Gastrocnemius medialis (tissue), 4 donors: Measurements from ENCODE around the gene E2F1.

Source experiments
- CTCF ChIP-seq, 5 experiments: fragments of 450-650 bp in 3 of 5; fragments of 200-600 bp in 2 of 5; sonication (generic) in 2 of 5; IDR thresholded peaks in 4 of 5; conservative IDR thresholded peaks in 1 of 5; 1 replicate in 4 of 5; 2 replicates in 1 of 5; pipeline ENCODE4 v1.5.1; 2016 to 2019; ENCODE audit warnings: antibody characterized with exemption in 5 of 5, mild to moderate bottlenecking in 3 of 5, moderate library complexity in 3 of 5
- POLR2A ChIP-seq, 2 donors: fragments of 450-650 bp; IDR thresholded peaks; one replicate each; pipeline ENCODE4 v1.6.1; 2017; ENCODE audit warnings: antibody characterized with exemption in 2 of 2, mild to moderate bottlenecking in 2 of 2, moderate library complexity in 2 of 2

DNA sequence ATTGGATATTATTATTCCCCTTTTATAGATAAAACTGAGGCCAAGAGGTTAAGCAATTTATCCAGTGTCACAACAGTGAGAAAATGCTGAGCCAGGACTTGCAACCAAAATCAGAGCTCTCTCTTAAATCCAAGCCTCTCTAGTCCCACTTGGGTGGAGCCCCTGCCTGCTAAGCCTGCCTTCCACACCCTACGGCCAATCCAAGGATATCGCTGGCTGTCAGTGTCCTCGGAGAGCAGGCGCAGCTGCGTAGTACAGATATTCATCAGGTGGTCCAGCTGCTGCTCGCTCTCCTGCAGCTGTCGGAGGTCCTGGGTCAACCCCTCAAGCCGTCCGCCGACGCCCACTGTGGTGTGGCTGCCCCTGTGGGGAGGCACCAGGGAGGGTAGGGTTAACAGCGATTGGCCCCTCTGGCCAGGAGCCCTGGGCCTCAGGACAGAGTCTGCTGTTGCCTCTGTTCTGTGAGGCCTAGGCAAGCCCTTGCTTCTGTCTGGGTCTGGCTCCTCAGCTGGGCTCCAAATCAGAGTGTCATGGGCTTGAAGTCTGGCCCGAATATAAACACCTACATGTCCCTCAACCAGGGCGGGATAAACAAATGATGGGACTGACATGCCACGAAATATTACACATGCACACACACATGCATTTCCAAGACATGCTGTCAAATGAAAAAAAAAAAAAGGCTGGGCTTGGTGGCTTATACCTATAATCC is 8.0 kb downstream of the E2F1 start:
- no peak for TF ChIP-seq CTCF (IDR thresholded peaks at IDR 0.05 in 4 of 5, conservative IDR thresholded peaks at IDR 0.05 in 1 of 5)
- TF ChIP-seq POLR2A (IDR thresholded peaks at IDR 0.05): no peak
